Vagina (tissue), 2 donors: ENCODE measurements around the gene P2RX6.

ENCODE experiments used
- CTCF ChIP-seq, 3 experiments: fragments of 450-650 bp in 2 of 3; fragments of 200-600 bp in 1 of 3; sonication (generic) in 1 of 3; IDR thresholded peaks; one replicate each; pipeline ENCODE4 v1.5.1; 2017 to 2019; ENCODE audit warnings: antibody characterized with exemption in 3 of 3, mild to moderate bottlenecking in 2 of 3, moderate library complexity in 2 of 3
- POLR2A ChIP-seq, 2 donors: fragments of 450-650 bp; IDR thresholded peaks; one replicate each; pipeline ENCODE4 v1.6.1; 2017; ENCODE audit warnings: antibody characterized with exemption in 2 of 2, mild to moderate bottlenecking in 2 of 2, moderate library complexity in 2 of 2

- TF ChIP-seq POLR2A (IDR thresholded peaks at IDR 0.05) (no peak), CTCF (IDR thresholded peaks at IDR 0.05) (no peak)
Measured at GRCh38 chr22:20978419-20978818, 36.5 kb upstream of the P2RX6 start.
